NT2/D1 (cell line): ENCODE data around the gene CUEDC1.
A peak's percentile ranks its signal among the peaks of the same experiment; 100 is the strongest.

Source experiments
- DNase-seq: peaks from one replicate; pipeline ENCODE4 v3.0.0-alpha.2; 2011; ENCODE audit warnings: low read depth, low spot score
- H3K27me3 ChIP-seq: 2 replicates; pipeline ENCODE4 v1.6.0; 2011; ENCODE audit warnings: mild to moderate bottlenecking; ENCODE audit not compliant: insufficient read length, insufficient read depth
- H3K36me3 ChIP-seq: 2 replicates; pipeline ENCODE4 v1.6.1; 2011; ENCODE audit warnings: mild to moderate bottlenecking, low read length, mixed read lengths; ENCODE audit not compliant: insufficient read depth, insufficient read length
- H3K4me1 ChIP-seq: 2 replicates; pipeline ENCODE4 v1.5.1; 2011; ENCODE audit not compliant: insufficient read depth, insufficient read length
- H3K4me3 ChIP-seq: 2 replicates; pipeline ENCODE4 v1.5.1; 2011; ENCODE audit warnings: low read depth; ENCODE audit not compliant: insufficient read length
- H3K9ac ChIP-seq: 2 replicates; pipeline ENCODE4 v1.6.0; 2011; ENCODE audit warnings: low read depth; ENCODE audit not compliant: insufficient read length
- H3K9me3 ChIP-seq: 2 replicates; pipeline ENCODE4 v1.5.1; 2011; ENCODE audit warnings: mild to moderate bottlenecking, low read length; ENCODE audit not compliant: insufficient read depth
- SUZ12 ChIP-seq: IDR thresholded peaks from 2 replicates; pipeline ENCODE4 v1.6.1; 2011; ENCODE audit not compliant: insufficient read length, insufficient read depth; ENCODE audit errors: extremely low read depth
- YY1 ChIP-seq: IDR thresholded peaks from 2 replicates; pipeline ENCODE4 v1.6.1; 2011; ENCODE audit not compliant: insufficient read length, insufficient read depth
- ZNF274 ChIP-seq: IDR thresholded peaks from 2 replicates; pipeline ENCODE4 v1.6.1; 2011; ENCODE audit warnings: mild to moderate bottlenecking, low read depth, low read length

CUEDC1 gene

DNA sequence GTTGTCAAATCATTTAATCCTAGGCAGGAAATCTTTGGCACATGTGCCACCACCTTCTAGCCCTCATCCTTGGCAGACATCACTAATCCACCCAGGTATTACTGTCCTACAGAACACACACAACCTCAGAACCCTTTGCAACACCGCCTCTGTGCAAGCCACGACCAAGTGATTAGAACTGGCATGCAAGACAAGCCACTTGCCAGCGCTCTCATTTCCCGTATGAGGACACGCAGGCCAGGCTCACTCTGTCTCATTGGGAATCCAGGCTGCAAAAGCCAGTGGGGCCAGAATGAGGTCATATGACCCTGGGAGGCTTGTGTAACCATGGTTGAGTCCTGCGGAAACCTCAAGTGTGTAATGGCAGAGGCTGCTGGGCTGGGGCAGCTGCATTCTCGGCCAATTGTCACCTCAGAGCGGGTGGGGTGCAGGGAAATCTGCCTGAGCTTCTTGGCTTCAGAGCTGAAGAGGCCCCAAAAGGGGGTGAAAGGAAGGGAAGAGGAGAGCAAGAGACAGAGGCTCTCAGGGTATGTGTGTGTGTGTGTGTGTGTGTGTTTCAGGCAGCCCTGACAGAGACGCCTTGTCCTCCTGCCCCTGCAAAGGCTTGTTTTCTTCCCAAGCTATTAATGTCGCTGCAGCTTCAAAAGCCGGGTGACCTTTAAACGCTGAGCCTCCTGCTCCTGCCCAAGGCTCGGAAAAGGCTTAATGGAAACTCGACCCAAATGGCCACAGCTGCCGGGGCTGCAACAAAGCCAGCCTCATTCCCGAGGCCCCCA, 62.2 kb downstream of the CUEDC1 start:
- no peak for TF ChIP-seq SUZ12
- TF ChIP-seq ZNF274: no peak
- TF ChIP-seq YY1: no peak
- peaks cover 14% of the 10 kb centered on the region for H3K4me1 ChIP-seq
- DNase-seq: no peak
- H3K9ac ChIP-seq: peak overlapping the region; percentile 45
- peaks cover 5% of the 10 kb centered on the region for H3K36me3 ChIP-seq
- peaks cover 8% of the 10 kb centered on the region; the same call in 1 of the 2 replicates for H3K9me3 ChIP-seq
- no peak overlapping the region for H3K4me3 ChIP-seq
- no peaks in the 10 kb centered on the region for H3K27me3 ChIP-seq

DNA sequence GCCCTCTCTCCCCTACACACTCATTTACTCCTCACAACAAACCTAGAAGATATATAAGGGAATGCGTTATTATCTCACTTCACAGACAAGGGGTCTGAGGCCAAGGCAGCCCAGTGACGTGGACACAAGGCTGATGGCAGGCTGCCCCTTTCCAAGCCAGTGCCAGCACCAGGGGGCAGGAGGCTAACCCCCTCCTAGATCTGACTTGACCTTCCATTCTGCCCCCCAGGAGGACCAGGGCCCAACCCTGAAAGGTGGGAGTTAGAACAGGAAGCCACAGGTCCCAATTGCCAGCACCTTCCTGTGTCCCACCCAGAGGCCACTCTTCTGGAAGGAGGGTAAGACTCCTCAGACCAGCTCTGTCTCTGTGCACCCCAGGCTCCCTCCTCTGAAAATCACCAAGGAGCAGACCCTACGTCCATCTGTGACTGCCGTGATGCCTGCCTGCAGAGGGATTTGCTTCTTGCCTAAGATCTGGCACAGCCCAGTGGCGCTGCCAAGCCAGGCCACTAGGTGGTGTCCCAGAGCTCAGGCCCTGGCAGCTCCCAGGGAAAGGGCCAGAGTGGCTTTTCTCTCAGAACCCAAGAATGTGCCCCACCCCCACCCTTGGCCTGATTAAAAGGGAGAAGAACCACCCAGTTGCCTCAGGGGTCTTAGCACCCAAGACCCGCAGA, 62.9 kb downstream of the CUEDC1 start:
- peaks cover 8% of the 10 kb centered on the region; the same call in 1 of the 2 replicates for H3K9me3 ChIP-seq
- H3K27me3 ChIP-seq: no peaks in the 10 kb centered on the region
- TF ChIP-seq SUZ12: no peak
- no peak for TF ChIP-seq YY1
- no peak for TF ChIP-seq ZNF274
- peaks cover 13% of the 10 kb centered on the region for H3K4me1 ChIP-seq
- no peak overlapping the region for H3K9ac ChIP-seq
- peaks cover 5% of the 10 kb centered on the region for H3K36me3 ChIP-seq
- no peak for DNase-seq
- H3K4me3 ChIP-seq: no peak overlapping the region

DNA sequence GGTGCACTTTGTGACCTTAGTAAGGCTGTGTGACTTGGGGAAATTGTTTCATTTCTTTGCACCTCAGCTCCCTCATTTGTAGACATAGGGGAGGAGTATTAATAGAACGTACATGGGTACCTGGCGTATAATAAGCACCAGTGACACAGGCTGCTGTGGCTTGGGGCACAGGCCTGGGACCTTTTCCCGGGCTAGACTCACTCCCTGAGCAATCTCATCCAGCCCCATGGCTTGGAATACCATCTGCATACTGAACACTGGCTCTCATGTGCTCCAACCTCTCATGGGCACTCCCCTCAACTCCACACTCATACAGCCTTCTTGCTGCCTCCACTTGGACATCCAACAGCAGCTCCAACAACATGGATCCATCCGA, 64.4 kb downstream of the CUEDC1 start:
- H3K27me3 ChIP-seq: no peaks in the 10 kb centered on the region
- no peak for DNase-seq
- peaks cover 8% of the 10 kb centered on the region; the same call in 1 of the 2 replicates for H3K9me3 ChIP-seq
- H3K36me3 ChIP-seq: peaks cover 5% of the 10 kb centered on the region
- peaks cover 13% of the 10 kb centered on the region for H3K4me1 ChIP-seq
- no peak for TF ChIP-seq SUZ12
- no peak for TF ChIP-seq ZNF274
- no peak for TF ChIP-seq YY1
- H3K9ac ChIP-seq: no peak overlapping the region
- H3K4me3 ChIP-seq: no peak overlapping the region

DNA sequence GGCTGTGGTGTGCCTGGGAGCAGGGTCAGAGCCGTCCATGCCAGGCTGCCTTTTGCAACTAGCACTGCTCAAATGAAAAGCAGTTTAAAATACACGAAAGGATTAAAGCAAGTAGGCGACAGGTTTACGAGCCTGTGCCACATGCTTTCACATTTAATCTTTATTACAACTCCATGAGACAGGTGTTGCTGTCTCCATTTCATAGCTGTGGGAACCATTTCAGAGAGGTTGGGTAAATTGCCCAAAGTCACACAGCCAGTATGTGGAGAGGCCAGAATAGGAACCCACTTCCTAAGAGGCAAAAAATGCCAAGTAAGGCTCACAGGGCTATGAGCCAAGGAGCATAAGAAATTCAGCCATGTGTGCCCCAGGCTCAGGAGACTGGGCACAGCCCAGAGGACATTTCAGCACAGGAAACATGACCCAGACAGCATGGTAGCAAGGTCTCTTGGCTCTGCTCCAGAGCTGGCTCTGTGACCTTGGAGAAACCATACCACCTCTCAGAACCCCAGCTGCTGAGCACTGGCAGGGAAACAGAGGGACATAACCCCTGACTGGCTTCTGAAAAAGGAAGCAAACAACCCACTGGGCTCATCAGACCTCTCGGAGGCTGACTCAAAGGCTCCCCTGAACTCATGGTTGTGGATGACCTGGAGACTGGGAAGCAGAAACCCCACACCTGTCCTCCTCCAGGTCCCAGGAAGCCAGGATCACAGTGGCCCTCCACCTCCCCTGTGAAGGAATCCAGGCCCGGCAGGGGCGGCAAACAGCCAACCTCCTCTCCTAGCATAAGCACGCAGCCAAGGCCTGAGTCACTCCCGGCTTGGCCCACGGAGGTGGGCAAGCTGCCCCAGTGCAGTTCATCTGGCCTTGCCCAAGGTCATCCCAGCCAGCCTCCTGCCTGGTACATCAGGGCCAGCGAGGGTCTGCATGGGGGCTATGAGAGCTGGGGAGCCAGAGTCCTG, 65.0 kb downstream of the CUEDC1 start:
- Histone ChIP-seq H3K9ac (no peak overlapping the region), H3K36me3 (peaks cover 7% of the 10 kb centered on the region), H3K27me3 (no peaks in the 10 kb centered on the region), H3K4me3 (no peak overlapping the region), H3K4me1 (peaks cover 11% of the 10 kb centered on the region), H3K9me3 (peaks cover 8% of the 10 kb centered on the region; the same call in 1 of the 2 replicates)
- TF ChIP-seq SUZ12 (no peak), ZNF274 (no peak), YY1 (no peak)
- no peak for DNase-seq

DNA sequence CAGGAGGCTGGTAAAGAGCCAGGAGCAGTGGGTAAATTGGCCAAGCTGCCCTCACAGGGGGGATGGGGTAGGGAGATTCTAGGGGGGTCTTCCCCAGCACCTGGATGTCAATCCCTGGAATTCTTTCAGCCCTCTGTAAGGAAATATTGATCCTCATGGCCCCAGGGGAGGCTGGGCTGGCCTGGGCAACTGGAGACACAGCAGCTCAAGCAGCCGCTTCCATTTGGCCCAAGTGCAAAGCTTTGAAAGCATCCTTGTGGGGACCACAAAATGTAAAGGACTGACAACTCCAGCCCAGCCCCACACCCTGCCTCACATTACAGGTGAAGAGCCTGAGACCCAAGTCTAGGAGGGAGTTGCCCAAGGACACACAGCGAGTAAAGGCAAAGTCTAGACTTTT, 66.0 kb downstream of the CUEDC1 start:
- Histone ChIP-seq H3K4me1 (peaks cover 9% of the 10 kb centered on the region), H3K9ac (no peak overlapping the region), H3K4me3 (no peak overlapping the region), H3K27me3 (no peaks in the 10 kb centered on the region), H3K36me3 (peaks cover 16% of the 10 kb centered on the region), H3K9me3 (peaks cover 8% of the 10 kb centered on the region; the same call in 1 of the 2 replicates)
- no peak for TF ChIP-seq YY1
- no peak for TF ChIP-seq ZNF274
- TF ChIP-seq SUZ12: no peak
- no peak for DNase-seq

DNA sequence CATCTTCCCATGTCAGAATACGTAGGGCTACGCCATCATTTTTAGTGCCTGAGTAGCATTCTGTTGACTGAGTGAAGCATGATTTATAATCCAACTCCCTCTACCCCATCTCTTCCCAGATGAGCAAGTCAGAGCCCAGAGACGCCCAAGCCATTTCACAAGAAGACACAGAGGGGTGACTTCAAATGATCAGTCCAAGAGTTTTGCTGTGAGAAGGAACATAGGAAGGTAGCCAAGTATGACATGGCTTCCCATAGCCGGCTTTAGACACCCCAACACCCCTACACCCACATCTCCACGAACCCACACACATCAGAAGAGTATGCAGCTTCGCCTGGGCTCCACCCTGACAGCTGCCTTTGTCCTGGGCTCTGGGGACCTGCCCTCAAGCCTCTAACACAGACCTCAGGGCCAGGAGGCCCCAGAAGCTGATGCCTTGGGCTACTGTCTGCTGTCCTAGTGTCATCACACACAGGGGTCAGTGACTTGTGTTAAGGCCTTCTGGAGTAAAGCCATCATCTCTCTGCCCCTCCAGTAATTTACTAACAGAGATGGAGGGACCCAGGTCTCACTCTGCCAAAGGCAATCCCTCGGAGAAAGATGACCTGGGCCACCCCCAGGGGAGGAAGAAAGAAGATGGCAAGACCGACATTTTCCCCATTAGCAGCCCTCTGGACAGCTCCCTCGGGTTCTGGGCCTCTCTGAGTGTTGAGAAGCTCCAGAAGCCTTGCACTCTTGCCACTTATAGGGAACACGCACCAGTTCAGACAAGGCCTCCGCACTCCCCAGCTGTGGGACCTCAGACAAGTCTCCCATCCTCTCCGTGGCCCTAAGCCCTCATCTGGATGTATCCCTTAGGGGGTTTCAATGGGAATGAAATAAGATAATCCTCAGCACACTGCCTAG, 66.6 kb downstream of the CUEDC1 start:
- Histone ChIP-seq H3K9ac (no peak overlapping the region), H3K36me3 (peaks cover 20% of the 10 kb centered on the region), H3K4me3 (no peak overlapping the region), H3K4me1 (peaks cover 9% of the 10 kb centered on the region), H3K9me3 (peaks cover 8% of the 10 kb centered on the region; the same call in 1 of the 2 replicates), H3K27me3 (no peaks in the 10 kb centered on the region)
- no peak for DNase-seq
- TF ChIP-seq YY1 (no peak), ZNF274 (no peak), SUZ12 (no peak)
